22Rv1 (cell line): ENCODE measurements around the gene LRRK1.

ENCODE experiments used
- H3K27ac ChIP-seq: fragments of 450-650 bp; 2 replicates; pipeline ENCODE4 v1.5.1; 2017
- CTCF ChIP-seq: fragments of 450-650 bp; IDR thresholded peaks from 2 replicates; pipeline ENCODE4 v1.5.1; 2017; ENCODE audit warnings: mild to moderate bottlenecking
- ZFX ChIP-seq: fragments of 450-650 bp; IDR thresholded peaks from 2 replicates; pipeline ENCODE4 v1.6.1; 2017; ENCODE audit warnings: antibody characterized with exemption, borderline replicate concordance

Gene LRRK1

GRCh38 chr15:101086394-101087171, 167.4 kb downstream of the LRRK1 start:
- H3K27ac ChIP-seq = peak overlapping the region; percentile 60
- TF ChIP-seq CTCF (no peak), ZFX (no peak)

- TF ChIP-seq CTCF = no peak
- TF ChIP-seq ZFX = no peak
- H3K27ac ChIP-seq = peak overlapping the region; percentile 60; the same call in 1 of the 2 replicates
Observed at GRCh38 chr15:101087172-101087769, 168.1 kb downstream of the LRRK1 start.

GRCh38 chr15:101088271-101088670, 169.1 kb downstream of the LRRK1 start:
- no peak for TF ChIP-seq CTCF
- TF ChIP-seq ZFX = no peak
- H3K27ac ChIP-seq = no peak overlapping the region

GRCh38 chr15:101088788-101089578, 169.8 kb downstream of the LRRK1 start:
- H3K27ac ChIP-seq = no peak overlapping the region
- TF ChIP-seq ZFX (no peak), CTCF (peak; percentile 98)

- TF ChIP-seq ZFX (no peak), CTCF (no peak)
- H3K27ac ChIP-seq = no peak overlapping the region
Observed at GRCh38 chr15:101089579-101090427, 170.6 kb downstream of the LRRK1 start.

GRCh38 chr15:101090428-101090790, 171.3 kb downstream of the LRRK1 start:
- H3K27ac ChIP-seq = no peak overlapping the region
- TF ChIP-seq ZFX (no peak), CTCF (no peak)
